ENCODE results near the gene RHBDL1.
"Not testable (repeated sequence)": the region's sequence is repeated elsewhere in the genome, so short reads cannot be mapped to it uniquely, and the experiment has no call there.

DNA sequence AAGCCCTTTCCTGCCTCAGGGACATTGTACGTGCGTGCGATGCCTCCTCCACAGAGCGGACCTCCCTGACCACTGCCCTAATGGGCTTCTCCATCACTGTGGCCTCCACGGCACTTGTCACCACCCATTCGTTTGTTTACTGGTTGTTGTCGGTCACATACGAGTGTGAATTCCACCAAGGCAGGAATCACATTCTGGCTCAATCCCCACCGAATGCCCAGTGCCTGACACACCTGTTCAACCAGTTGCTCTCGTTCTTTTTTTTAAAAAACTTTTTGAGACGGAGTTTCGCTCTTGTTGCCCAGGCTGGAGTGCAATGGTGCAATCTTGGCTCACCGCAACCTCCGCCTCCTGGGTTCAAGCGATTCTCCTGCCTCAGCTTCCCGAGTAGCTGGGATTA lies 15.8 kb downstream of the RHBDL1 start:
- not testable (repeated sequence) for TF ChIP-seq POLR2A (IDR thresholded peaks at IDR 0.05)
- TF ChIP-seq, protein P1, sequence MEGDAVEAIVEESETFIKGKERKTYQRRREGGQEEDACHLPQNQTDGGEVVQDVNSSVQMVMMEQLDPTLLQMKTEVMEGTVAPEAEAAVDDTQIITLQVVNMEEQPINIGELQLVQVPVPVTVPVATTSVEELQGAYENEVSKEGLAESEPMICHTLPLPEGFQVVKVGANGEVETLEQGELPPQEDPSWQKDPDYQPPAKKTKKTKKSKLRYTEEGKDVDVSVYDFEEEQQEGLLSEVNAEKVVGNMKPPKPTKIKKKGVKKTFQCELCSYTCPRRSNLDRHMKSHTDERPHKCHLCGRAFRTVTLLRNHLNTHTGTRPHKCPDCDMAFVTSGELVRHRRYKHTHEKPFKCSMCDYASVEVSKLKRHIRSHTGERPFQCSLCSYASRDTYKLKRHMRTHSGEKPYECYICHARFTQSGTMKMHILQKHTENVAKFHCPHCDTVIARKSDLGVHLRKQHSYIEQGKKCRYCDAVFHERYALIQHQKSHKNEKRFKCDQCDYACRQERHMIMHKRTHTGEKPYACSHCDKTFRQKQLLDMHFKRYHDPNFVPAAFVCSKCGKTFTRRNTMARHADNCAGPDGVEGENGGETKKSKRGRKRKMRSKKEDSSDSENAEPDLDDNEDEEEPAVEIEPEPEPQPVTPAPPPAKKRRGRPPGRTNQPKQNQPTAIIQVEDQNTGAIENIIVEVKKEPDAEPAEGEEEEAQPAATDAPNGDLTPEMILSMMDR (IDR thresholded peaks at IDR 0.05), result not testable (repeated sequence)
